Neutrophil (primary cell): ENCODE measurements around the gene BPIFB3.

Source experiments
- H3K27ac ChIP-seq: fragments of 200-600 bp; sonication (generic); 2 replicates; pipeline ENCODE4 v1.5.1; 2016; ENCODE audit warnings: mild to moderate bottlenecking, moderate library complexity
- H3K27me3 ChIP-seq: fragments of 200-600 bp; sonication (generic); 2 replicates; pipeline ENCODE4 v1.6.0; 2016; ENCODE audit warnings: mild to moderate bottlenecking
- H3K36me3 ChIP-seq: fragments of 200-600 bp; sonication (generic); 2 replicates; pipeline ENCODE4 v1.5.1; 2017
- H3K4me1 ChIP-seq, 2 experiments: fragments of 200-600 bp in 1 of 2; sonication (generic) in 1 of 2; 1 replicate in 1 of 2; 2 replicates in 1 of 2; pipeline versions ENCODE4 v1.5.1 to v1.6.1; 2013 to 2016; ENCODE audit warnings: low read depth in 1 of 2, low read length in 1 of 2, mild to moderate bottlenecking in 1 of 2, moderate library complexity in 1 of 2; ENCODE audit not compliant: control insufficient read depth in 1 of 2, insufficient read depth in 1 of 2
- H3K4me3 ChIP-seq, 2 experiments: fragments of 200-600 bp in 1 of 2; sonication (generic) in 1 of 2; 1 replicate in 1 of 2; 2 replicates in 1 of 2; pipeline ENCODE4 v1.5.1; 2013 to 2016; ENCODE audit warnings: low read depth in 1 of 2, low read length in 1 of 2, mild to moderate bottlenecking in 1 of 2, moderate library complexity in 1 of 2
- H3K9me3 ChIP-seq: fragments of 200-600 bp; sonication (generic); 2 replicates; pipeline ENCODE4 v1.5.1; 2016
- CTCF ChIP-seq: fragments of 200-600 bp; sonication (generic); IDR thresholded peaks from 2 replicates; pipeline ENCODE4 v1.5.1; 2016; ENCODE audit warnings: antibody characterized with exemption

BPIFB3 gene

GRCh38 chr20:33026779-33027759 lies 26.6 kb upstream of the BPIFB3 start:
- Histone ChIP-seq H3K27me3 (no peaks in the 10 kb centered on the region), H3K4me1 (no peaks in the 10 kb centered on the region), H3K9me3 (no peaks in the 10 kb centered on the region), H3K27ac (no peak overlapping the region), H3K36me3 (no peaks in the 10 kb centered on the region), H3K4me3 (no peak overlapping the region)
- no peak for TF ChIP-seq CTCF

GRCh38 chr20:33027769-33028751 lies 25.6 kb upstream of the BPIFB3 start:
- Histone ChIP-seq H3K4me1 (no peaks in the 10 kb centered on the region), H3K4me3 (no peak overlapping the region), H3K9me3 (no peaks in the 10 kb centered on the region), H3K27me3 (no peaks in the 10 kb centered on the region), H3K27ac (no peak overlapping the region), H3K36me3 (no peaks in the 10 kb centered on the region)
- no peak for TF ChIP-seq CTCF

GRCh38 chr20:33028875-33029274 lies 24.8 kb upstream of the BPIFB3 start:
- H3K4me3 ChIP-seq: no peak overlapping the region
- TF ChIP-seq CTCF: no peak
- H3K27me3 ChIP-seq: no peaks in the 10 kb centered on the region
- H3K4me1 ChIP-seq: no peaks in the 10 kb centered on the region
- H3K9me3 ChIP-seq: no peaks in the 10 kb centered on the region
- H3K27ac ChIP-seq: no peak overlapping the region
- no peaks in the 10 kb centered on the region for H3K36me3 ChIP-seq

- no peaks in the 10 kb centered on the region for H3K36me3 ChIP-seq
- no peak for TF ChIP-seq CTCF
- H3K4me3 ChIP-seq: no peak overlapping the region
- H3K27ac ChIP-seq: no peak overlapping the region
- no peaks in the 10 kb centered on the region for H3K27me3 ChIP-seq
- H3K4me1 ChIP-seq: no peaks in the 10 kb centered on the region
- H3K9me3 ChIP-seq: no peaks in the 10 kb centered on the region
These were observed 23.6 kb upstream of the BPIFB3 start for GRCh38 chr20:33030076-33030475.

GRCh38 chr20:33030569-33030968 lies 23.1 kb upstream of the BPIFB3 start:
- no peaks in the 10 kb centered on the region for H3K36me3 ChIP-seq
- H3K4me1 ChIP-seq: no peaks in the 10 kb centered on the region
- H3K27ac ChIP-seq: no peak overlapping the region
- H3K4me3 ChIP-seq: no peak overlapping the region
- H3K9me3 ChIP-seq: no peaks in the 10 kb centered on the region
- no peak for TF ChIP-seq CTCF
- no peaks in the 10 kb centered on the region for H3K27me3 ChIP-seq
